SHP77 (cell line): Measurements from ENCODE around the gene TADA2A.
A peak's percentile ranks its signal among the peaks of the same experiment; 100 is the strongest.
"Not testable (repeated sequence)": the region's sequence is repeated elsewhere in the genome, so short reads cannot be mapped to it uniquely, and the experiment has no call there.

Source experiments
- DNase-seq, 2 experiments: peaks; one replicate each; lab custom pipeline; 2025; lab: John Stamatoyannopoulos, UW

TADA2A gene

DNA sequence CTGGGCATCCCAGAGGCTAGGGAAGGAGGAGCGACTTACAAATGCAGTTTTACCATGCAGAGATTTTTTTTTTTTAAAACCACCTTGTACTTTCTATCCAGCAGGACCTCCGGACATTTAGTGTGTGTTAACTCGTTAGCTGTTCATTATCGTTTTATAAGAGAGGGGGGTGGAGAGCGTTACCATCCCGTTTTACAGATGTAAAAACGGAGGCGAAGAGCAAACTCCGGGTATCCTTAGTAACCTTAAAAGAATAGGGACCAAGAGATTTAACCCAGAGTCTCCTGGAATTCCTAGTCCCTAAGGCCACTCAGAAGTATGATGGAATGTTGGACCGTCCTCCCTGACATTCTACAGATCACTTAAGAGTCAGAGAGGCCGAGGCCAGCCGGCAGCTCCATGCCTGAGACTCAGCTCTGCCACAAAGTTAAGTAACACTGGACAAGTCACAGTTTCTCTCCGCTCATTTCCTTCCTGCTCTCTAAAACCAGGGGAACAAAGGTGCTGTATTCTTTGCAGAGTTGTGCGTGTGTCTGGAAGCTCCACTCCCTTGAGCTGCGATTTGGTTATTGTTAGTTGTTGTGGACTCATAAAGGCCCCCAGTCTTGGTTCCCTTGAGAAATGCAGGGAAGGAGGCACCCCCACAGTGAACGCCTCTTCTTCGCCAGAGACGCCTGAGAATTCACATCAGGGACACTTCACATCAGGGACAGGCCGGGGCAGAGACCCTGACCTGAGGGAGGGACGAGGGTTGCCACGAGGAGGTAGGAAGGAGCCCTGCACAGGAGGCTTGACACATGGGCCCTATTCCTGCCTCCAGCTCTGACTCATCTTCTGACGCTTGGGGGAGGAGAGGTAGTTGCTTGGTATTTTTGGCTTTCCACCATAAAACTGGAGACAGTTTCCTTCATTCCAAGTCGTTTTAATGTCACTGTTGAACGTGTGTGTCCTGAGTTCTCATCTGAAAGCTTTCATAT lies 84.2 kb downstream of the TADA2A start:
- DNase-seq = peak; percentile 10 to 41

DNA sequence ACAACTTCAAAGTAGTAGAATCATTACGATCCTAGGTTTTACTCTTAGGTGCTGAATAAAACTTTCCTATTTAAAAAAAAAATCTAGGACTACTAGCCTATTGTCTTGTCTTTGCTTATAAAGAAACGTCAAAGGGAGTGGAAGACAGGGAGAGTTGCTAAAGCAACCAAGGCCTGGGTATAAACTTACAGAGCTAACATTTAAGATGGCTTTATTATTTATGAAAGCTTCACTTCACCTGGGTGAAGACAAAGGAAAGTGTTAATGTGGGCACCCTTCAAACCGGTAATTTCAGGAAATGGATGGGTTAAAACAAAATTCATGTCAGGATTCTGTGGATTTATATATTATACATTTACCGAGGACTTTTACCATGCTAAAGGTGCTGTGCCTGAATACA lies 85.5 kb downstream of the TADA2A start:
- no peak for DNase-seq

DNA sequence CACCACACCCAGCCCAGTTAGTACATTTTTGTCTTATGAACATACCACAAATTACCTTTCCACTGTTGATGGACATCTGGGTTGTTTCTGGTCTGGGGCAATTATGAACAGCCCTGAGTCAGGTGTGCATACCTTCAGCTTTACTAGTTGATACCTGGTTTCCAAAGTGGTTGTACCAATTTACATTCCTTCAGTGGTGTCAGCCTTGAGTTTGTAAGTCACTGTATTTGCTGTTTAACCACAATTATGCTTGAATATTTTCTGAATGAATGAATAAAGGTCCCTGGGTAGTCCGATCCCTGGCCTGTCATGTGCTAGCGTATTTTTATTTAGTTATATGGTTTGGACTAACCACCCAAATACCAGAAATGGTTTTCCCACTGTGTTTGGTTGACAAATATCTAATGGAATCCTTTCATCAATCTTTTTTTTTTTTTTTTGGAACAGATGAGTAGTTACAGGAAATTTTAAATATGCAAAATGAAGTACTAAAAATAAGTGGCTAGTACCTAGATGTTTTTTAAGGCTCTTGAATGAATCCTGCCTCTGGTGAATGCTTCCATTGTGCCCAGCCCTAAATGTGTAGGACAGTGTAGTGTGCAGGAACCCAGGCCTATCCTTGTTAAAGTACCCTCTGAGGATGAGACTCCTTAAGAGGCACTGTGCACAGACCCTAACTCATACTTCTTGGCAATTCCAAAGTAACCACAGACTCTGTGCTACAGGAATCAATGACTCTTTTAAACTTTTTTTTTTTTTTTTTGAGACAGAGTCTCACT lies 86.8 kb downstream of the TADA2A start:
- no peak for DNase-seq

DNA sequence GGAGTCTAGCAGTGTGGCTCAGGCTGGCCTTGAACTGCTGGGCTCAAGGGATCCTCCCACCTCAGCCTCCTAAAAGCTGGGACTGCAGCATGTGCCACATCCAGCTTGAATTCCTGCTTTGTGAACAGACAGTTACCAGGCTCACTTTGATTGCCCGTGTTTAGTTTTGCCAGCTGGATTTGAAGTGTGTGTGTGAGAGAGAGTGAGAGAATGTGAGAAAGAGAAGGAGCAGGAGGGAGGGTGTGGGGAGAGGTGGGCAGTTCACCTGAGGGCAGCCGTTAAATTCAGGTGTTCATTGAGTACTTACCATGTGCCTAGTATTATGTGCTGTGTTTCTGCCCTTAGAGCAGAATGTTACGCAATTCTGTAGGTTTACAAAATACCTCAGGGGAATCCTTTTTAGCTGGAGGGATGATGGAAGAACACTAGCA lies 87.7 kb downstream of the TADA2A start:
- no peak for DNase-seq

DNA sequence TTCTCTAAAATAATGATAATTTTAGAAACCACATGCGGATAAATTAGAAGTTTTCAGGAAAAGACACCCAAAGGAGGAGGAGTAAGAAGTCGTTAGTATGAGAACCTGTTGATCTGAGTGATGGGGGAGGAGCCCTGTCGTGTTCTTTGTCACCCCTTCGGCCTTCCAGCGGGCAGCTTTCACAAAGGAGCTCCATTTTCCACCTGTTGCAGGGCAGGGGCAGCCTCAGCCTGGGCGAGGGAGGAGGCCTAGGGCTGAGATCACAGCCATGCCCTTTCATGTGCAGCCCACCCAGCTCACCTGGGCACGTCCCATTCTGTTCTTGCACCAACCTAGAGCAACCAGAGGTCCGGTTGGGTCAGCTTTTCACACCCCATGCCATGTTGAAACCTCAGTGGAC lies 88.3 kb downstream of the TADA2A start:
- DNase-seq = no peak

DNA sequence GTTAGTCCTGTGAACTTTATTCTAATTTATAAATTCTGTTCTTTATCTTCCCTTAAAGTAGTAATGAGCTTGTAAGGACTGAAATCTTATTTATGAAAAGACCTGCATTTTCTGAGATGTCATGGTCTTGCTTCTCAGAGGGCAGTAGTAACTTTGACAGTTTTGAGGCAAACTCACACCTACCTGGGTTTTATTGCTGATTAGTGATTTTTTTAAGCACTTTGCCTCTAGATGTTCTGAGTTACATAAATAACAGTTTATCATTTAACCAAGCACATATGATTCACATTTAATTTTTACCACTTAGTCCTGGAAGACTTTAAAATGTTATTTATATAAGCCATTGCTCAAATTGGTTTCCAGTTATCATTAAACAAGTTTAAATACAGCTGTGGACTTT lies 93.7 kb downstream of the TADA2A start:
- no peak for DNase-seq

DNA sequence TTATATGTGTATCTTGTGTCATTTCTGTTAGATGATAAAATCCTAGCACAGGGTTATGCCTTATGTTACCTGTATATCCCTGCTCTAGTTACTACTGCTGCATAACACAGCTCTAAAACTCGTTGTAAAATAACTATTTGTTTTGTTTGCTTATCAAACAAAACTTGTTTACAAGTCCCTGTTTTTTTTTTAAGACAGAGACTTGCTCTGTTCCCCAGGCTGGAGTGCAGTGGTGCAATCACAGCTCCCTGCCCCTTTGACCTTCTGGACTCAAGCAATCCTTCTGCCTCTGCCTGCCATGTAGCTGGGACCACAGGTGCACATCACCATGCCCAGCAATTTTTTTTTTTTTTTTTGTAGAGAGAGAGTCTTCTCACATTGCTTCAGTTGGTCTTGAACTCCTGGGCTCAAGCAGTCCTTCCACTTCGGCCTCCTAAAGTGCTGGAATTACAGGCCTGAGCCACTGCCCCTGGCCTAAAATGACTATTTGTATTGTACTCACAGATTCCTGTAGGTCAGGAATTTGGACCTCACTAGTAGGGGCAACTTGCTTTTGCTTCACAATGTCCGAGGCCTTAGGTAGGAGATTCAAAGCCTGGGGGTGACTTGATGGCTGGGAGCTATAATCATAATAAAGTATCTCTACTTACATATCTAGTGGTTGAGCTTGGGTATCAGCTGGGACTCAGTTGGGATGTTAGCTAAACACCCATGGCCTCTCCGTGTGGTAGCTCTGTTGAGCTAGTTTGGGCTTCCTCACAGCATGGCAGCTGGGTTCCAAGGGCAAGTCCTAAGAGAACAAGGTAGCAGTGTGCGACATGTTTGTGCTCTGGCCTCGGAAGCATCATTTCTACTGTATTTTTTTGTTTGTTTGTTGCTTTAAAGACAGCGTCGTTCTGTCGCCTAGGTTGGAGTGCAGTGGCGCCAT lies 95.6 kb downstream of the TADA2A start:
- no peak for DNase-seq

DNA sequence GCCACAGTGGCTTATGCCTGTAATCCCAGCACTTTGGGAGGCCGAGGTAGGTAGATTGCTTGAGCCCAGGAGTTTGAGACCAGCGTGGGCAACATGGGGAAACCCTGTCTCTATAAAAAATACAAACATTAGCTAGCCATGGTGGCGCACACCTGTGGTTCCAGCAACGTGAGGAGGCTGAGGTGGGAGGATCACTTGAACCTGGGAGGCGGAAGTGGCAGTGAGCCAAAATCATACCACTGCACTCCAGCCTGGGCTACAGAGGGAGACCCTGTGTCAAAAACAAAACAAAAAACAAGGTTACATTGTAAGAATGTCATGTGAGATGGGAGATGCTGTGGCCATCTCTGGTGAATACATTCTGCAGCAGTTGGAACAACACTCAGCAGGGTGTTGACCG lies 96.5 kb downstream of the TADA2A start:
- DNase-seq = no peak

DNA sequence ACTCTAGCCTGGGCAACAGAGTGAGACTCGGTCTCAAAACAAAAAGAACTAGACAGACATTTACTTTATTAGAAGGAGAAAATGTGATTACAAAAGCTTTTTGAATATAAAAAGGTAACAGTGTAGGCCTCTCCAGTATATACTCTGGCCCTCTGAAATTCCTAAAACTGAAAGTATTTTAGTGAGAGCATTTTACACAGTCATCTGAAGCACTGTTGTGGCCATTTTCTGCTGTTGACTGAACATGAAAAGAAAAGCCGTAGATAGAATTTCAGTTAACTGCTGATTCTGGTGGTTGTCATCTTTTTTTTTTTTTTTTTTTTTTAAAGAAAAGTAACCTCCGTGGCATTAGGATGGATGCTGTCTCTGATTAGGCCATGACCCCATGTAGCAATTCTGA lies 98.6 kb downstream of the TADA2A start:
- no peak for DNase-seq

DNA sequence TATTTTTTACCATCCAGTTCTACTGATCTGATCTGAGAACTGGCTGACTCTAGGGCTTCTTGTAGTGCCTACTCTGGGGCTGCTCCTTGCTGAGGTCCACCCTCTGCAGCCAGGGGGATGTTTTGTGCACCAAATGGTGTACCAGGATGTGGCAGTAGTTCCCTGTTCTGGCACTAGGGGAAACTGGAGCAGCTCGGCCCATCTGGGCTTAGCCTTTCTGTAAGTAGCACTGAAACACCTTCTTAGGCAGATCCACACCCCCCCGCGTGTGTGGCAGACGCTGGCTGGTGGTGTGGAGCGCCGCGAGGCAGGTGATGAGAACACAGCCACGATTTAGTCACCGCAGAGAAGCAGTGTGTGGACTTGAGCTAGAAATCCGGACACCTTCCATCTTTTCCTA lies 100.0 kb downstream of the TADA2A start:
- peak; percentile 16 to 36 for DNase-seq

DNA sequence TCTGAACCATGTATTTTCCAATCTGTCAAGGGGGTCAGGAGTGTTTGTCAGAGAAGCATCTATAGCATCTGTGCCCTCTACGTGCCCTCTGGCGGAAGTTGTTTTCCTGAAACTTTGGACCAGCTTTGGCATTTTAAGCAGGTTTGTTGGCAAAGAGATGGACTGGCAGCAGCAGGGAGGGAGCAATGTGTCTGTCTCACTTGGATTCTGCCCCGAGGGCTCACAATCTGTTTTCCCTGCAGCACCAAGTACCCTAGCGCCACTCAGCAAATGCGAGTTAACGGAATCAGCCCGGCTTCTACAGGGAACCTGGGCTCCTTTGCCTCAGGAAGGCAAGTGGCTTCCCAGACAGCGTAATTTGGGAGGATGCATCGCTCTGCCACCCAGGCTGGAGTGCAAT lies 100.4 kb downstream of the TADA2A start:
- no peak for DNase-seq

DNA sequence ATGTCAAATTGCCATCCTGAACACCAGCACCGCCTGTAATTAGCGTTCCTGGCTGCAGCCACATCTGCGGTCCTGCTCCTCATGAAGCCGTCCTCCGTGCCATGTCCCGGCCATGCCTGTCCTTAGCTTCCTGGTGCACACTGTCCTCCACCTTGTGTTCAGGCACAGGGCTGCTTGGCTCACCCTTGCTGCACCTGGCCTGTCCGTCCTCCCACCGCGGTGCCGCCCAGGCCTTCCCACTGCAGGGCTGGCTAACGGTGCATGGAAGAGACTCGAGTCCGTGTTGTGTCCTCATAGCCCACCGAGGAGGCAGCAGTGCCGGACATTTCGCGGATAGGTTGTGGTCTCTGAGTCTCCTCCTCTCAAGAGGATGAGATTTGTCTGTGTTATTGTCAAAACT lies 103.4 kb downstream of the TADA2A start:
- no peak for DNase-seq

DNA sequence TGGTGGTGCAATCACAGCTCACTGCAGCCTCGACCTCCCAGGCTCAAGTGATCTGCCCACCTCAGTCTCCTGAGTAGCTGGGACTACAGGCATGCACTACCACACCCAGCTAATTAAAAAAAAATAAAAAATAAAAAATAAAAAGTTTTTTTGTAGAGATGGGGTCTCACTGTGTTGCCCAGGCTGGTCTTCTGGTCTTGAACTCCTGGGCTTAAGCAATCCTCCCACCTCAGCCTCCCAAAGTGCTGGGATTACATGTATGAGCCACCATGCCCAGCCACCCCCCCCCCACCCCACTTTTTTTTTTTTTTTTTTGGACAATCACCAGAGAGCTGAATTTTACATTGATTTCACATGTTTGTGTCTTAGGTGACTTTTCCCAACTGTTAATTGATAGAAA lies 105.0 kb downstream of the TADA2A start:
- not testable (repeated sequence) for DNase-seq

DNA sequence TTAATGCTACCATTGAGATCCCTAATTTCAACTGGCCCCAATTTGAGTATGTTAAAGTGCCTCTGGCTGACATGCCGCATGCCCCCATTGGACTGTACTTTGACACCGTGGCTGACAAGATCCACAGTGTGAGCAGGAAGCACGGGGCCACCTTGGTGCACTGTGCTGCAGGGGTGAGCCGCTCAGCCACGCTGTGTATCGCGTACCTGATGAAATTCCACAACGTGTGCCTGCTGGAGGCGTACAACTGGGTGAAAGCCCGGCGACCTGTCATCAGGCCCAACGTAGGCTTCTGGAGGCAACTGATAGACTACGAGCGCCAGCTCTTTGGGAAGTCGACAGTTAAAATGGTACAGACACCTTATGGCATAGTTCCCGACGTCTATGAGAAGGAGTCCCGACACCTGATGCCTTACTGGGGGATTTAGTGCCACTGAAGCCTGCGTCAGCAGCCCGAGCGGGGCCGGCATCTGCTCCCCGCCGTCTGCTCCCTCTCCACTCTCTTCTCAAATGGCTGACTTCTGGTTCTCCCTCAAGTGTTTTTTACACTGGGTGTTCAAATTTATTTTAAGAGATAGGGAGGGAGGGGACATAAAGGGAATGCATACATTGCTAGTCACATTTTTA lies 105.9 kb downstream of the TADA2A start:
- DNase-seq = no peak

DNA sequence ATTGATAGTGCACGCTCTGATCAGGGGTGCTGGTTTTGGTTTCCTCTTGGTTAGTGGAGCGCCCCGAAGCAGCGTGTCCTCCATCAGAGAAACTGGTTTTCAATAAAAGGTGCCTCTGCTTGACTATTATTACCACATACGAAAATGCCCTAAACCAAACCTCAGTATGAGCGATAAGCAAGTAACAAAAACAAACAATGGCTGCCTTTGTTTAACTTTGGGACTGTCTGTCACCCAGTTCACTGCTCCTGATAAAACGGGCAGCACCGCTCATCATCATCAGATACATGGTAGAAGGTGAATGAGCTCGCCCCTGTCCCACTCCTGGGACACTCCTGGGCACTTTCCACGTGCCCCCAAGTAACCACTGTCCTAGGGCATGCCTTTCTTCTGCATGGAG lies 107.0 kb downstream of the TADA2A start:
- no peak for DNase-seq

DNA sequence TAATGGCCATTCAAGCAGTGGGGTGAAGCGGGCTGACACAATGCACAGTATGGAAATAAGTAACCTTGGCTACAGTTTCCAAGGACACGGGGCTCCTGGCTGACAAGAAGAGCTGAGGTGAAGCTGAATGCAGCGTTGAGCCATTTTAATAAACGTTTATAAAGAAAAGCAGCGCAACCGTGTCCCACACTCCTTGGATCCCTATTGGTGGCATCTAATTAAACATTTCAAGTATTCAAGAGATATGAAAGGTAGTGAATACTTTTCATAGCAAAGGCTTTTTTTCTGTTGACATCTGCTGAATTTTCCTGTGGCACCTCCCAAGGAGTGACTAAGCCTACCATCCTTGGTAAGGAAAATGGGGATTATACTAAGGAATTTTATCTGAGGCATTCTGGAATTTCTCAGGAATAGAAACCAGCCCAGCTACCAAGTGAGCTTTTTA lies 109.5 kb downstream of the TADA2A start:
- no peak for DNase-seq

DNA sequence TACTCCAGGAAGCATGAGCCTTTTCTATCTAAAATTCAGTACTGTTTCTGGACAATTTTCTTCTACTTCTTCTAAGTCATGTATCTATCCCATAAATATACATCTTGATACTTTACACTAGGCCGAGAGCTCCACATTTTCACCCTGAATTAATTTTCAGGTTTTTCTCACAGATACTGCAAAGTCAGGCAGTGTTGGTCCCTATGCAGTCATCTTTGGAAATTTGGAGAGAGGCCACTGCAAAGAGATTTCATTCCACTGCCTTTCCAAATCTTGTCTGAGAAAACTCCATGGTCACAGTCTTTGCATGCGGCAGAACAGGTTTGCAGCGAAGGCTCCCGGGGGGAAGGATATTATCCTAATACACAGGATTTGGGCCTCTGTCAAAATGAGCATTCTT lies 111.2 kb downstream of the TADA2A start:
- no peak for DNase-seq

DNA sequence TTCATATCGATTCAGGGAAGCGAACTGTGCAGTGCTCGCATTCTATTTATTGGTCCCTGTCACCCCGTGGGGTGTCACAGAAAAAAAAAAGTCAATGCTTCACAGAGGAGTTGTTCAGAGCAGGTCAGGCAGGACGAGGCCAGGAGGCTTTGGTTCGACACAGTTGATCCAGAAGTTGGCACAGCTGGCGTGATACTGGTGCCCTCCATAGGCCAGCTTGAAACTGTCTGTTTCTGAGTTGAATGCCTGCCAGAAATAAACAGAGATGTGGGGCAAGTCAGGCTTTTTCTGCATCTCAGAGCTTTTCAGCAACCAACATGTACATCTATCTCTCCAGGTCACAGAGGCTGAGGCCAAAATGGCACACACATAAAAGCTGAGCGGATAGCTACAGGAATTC lies 112.1 kb downstream of the TADA2A start:
- DNase-seq = no peak

DNA sequence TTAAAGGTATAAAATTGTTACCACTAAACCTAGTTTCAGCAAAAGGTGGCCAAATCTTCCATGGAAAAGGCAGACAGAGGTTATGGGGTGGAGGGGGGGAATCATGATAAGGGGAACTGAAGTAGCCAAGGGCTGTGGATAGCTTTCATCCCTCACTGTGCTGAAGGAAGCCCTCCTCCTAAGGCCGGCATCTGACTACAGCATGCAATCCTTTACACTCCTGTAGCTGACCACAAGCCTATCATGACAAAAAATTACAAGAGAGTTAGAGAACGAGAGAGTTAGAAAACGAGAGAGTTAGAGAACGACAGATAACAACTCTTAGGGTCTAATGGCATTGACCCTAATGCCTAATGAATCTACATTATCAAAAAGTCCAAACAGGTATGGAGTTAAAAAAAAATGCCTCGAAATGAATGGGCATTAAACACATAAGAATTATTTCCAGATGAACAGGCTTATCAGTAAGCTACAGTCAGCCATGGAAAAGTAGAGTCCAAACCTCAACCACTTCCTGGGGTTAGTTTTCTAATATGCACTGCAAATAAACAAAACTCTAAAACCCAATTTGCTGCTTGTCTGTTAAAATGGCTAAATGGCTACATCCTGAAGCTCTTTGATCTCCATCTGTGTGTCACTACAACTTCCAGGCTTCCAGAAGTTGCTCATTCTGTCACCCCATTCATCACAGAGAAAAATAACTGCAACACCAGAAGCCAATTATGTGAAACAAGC lies 112.7 kb downstream of the TADA2A start:
- DNase-seq = no peak

DNA sequence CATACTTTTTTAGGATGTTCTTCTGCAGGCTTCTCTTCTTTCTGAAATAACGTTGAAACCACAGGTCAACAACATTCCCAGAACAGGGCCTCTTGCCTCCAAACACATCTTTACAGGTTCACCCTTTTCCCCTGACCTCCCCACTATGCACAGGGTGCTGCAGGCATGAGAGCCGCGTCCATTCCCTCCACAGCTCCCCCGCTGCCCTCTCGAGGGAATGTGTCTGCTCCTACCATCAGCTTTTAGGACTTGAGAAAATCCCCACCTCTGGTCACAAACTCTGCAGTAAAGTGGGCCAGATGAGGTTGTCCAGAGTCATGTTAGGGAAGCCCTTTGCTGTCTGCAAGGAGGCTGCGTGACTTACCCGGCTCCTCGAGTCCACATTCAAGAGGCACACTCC lies 113.5 kb downstream of the TADA2A start:
- DNase-seq = no peak

DNA sequence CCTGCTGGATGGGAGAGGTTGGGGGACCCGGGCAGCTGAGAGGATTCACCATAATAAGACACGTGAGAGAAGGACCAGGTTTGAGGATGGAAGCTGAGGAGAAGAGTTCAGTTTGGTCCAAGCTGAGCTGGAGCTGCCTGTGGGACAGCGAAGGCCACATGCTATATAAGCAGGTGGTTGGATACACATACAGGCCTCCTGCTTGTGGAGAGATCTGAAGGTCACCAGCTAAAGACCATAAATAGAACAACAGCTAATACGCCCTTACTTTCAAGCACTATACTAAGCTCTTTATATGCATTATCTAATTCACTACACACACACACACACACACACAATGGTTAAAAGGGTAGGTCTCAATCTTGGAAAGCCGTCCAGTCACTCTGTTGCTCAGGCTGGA lies 115.1 kb downstream of the TADA2A start:
- DNase-seq = no peak
